GM21528 (cell line): ENCODE data around the gene SLC9A8.
A peak's percentile ranks its signal among the peaks of the same experiment; 100 is the strongest.

Source experiments
- ATAC-seq: cut with Tn5 transposase; IDR thresholded peaks from one replicate; pipeline ENCODE4 v1.9.1; 2021; ENCODE audit warnings: mild to moderate bottlenecking, moderate library complexity; ENCODE audit not compliant: unreplicated experiment, low FRiP score

The SLC9A8 gene

GRCh38 chr20:49909499-49910339 is 97.1 kb downstream of the SLC9A8 start:
- ATAC-seq, result no peak

GRCh38 chr20:49910340-49910706 is 97.7 kb downstream of the SLC9A8 start:
- no peak for ATAC-seq

GRCh38 chr20:49913399-49914047 is 100.9 kb downstream of the SLC9A8 start:
- ATAC-seq, result no peak

- ATAC-seq, result peak; percentile 13
Observed at GRCh38 chr20:49914310-49915117, 101.9 kb downstream of the SLC9A8 start.

- ATAC-seq, result no peak
Observed at GRCh38 chr20:49915118-49915379, 102.4 kb downstream of the SLC9A8 start.

GRCh38 chr20:49915380-49916145 is 102.9 kb downstream of the SLC9A8 start, which contains the start of gene SPATA2:
TSS of gene SPATA2 (minus strand) at chr20:49915529. CDS start at chr20:49908490, 7,039 bp downstream.
- peak; percentile 81 for ATAC-seq

- no peak for ATAC-seq
Observed at GRCh38 chr20:49916146-49917002, 103.7 kb downstream of the SLC9A8 start.

GRCh38 chr20:49918446-49918845 is 105.8 kb downstream of the SLC9A8 start:
- ATAC-seq, result no peak

- no peak for ATAC-seq
Observed at GRCh38 chr20:49919009-49919408, 106.4 kb downstream of the SLC9A8 start.

- no peak for ATAC-seq
Observed at GRCh38 chr20:49919461-49919860, 106.8 kb downstream of the SLC9A8 start.

GRCh38 chr20:49924247-49924646 is 111.6 kb downstream of the SLC9A8 start:
- no peak for ATAC-seq

GRCh38 chr20:49925901-49926454 is 113.3 kb downstream of the SLC9A8 start:
- ATAC-seq, result no peak

GRCh38 chr20:49928411-49929141 is 115.9 kb downstream of the SLC9A8 start:
- no peak for ATAC-seq

- ATAC-seq, result no peak
Observed at GRCh38 chr20:49929142-49929494, 116.5 kb downstream of the SLC9A8 start.

GRCh38 chr20:49935746-49936152 is 123.1 kb downstream of the SLC9A8 start:
- peak; percentile 1 for ATAC-seq

GRCh38 chr20:49936153-49937026 is 123.8 kb downstream of the SLC9A8 start, which contains the start of gene RNF114:
TSS of gene RNF114 (plus strand) at chr20:49936397. CDS start at chr20:49936413, 16 bp downstream.
- ATAC-seq, result peak; percentile 71

- no peak for ATAC-seq
Observed at GRCh38 chr20:49937027-49937929, 124.7 kb downstream of the SLC9A8 start.
